SK-N-SH treated with all-trans-retinoic acid at 6 μM for 48 hours (cell line): Measurements from ENCODE around the gene APOA4.

Experiments
- ATAC-seq: fragments of 200-7000 bp; cut with Tn5 transposase; 3 replicates; pipeline ENCODE4 v1.9.1; 2020; ENCODE audit warnings: mild to moderate bottlenecking, moderate library complexity
- ARNTL ChIP-seq: fragments of 450-650 bp; formaldehyde crosslinking; IDR thresholded peaks from 2 replicates; pipeline ENCODE4 v1.5.0; 2020; ENCODE audit warnings: low read depth, mild to moderate bottlenecking, moderate library complexity, borderline replicate concordance
- BACH2 ChIP-seq: fragments of 250-450 bp; sonication (Bioruptor Pico); IDR thresholded peaks from 2 replicates; pipeline ENCODE4 v1.9.0; 2021; ENCODE audit warnings: mild to moderate bottlenecking, borderline replicate concordance
- CSDC2 ChIP-seq: fragments of 250-450 bp; sonication (Bioruptor Pico); IDR thresholded peaks from 2 replicates; pipeline ENCODE4 v1.5.0; 2020; ENCODE audit warnings: mild to moderate bottlenecking, moderate library complexity
- ESRRG ChIP-seq: fragments of 250-450 bp; sonication (Bioruptor Pico); IDR thresholded peaks from 2 replicates; pipeline ENCODE4 v1.6.1; 2021; ENCODE audit warnings: mild to moderate bottlenecking
- GLIS3 ChIP-seq: fragments of 250-450 bp; sonication (Bioruptor Pico); IDR thresholded peaks from 2 replicates; pipeline ENCODE4 v1.5.0; 2020; ENCODE audit warnings: mild to moderate bottlenecking, moderate library complexity
- ISL1 ChIP-seq: fragments of 250-450 bp; sonication (Bioruptor Pico); IDR thresholded peaks from 2 replicates; pipeline ENCODE4 v2.1.2; 2022; ENCODE audit warnings: mild to moderate bottlenecking, moderate library complexity
- OSR1 ChIP-seq: fragments of 250-450 bp; sonication (Bioruptor Pico); IDR thresholded peaks from 2 replicates; pipeline ENCODE4 v1.8.0; 2022; ENCODE audit warnings: moderate library complexity, mild to moderate bottlenecking, inconsistent platforms
- PPARA ChIP-seq: fragments of 250-450 bp; sonication (Bioruptor Pico); IDR thresholded peaks from 2 replicates; pipeline ENCODE4 v1.5.0; 2020; ENCODE audit warnings: mild to moderate bottlenecking, borderline replicate concordance
- RARB ChIP-seq: fragments of 250-450 bp; sonication (Bioruptor Pico); IDR thresholded peaks from 2 replicates; pipeline ENCODE4 v1.8.0; 2021; ENCODE audit warnings: mild to moderate bottlenecking, moderate library complexity
- SNAI2 ChIP-seq: fragments of 250-450 bp; sonication (Bioruptor Pico); IDR thresholded peaks from 2 replicates; pipeline ENCODE4 v1.5.0; 2020; ENCODE audit warnings: mild to moderate bottlenecking, moderate library complexity
- TCF4 ChIP-seq: fragments of 250-450 bp; sonication (Bioruptor Pico); IDR thresholded peaks from 2 replicates; pipeline ENCODE4 v1.8.0; 2021; ENCODE audit warnings: mild to moderate bottlenecking, moderate library complexity, borderline replicate concordance
- TOX ChIP-seq: fragments of 250-450 bp; sonication (Bioruptor Pico); IDR thresholded peaks from 2 replicates; pipeline ENCODE4 v1.8.0; 2021; ENCODE audit warnings: mild to moderate bottlenecking, moderate library complexity, borderline replicate concordance
- ZC3H10 ChIP-seq: fragments of 250-450 bp; sonication (Bioruptor Pico); IDR thresholded peaks from 2 replicates; pipeline ENCODE4 v1.5.1; 2021; ENCODE audit warnings: mild to moderate bottlenecking, moderate library complexity
- ZFP3 ChIP-seq: fragments of 250-450 bp; sonication (Bioruptor Pico); IDR thresholded peaks from 2 replicates; pipeline ENCODE4 v1.5.0; 2020; ENCODE audit warnings: mild to moderate bottlenecking, moderate library complexity
- ZFP30 ChIP-seq: fragments of 450-650 bp; formaldehyde crosslinking; IDR thresholded peaks from 2 replicates; pipeline ENCODE4 v1.5.0; 2022; ENCODE audit warnings: mild to moderate bottlenecking, moderate library complexity
- ZNF565 ChIP-seq: fragments of 450-650 bp; formaldehyde crosslinking; conservative IDR thresholded peaks from 2 replicates; pipeline ENCODE4 v1.5.0; 2020; ENCODE audit warnings: low read depth, mild to moderate bottlenecking, moderate library complexity
- ZNF8 ChIP-seq: fragments of 450-650 bp; formaldehyde crosslinking; IDR thresholded peaks from 2 replicates; pipeline ENCODE4 v1.5.0; 2020; ENCODE audit warnings: mild to moderate bottlenecking, moderate library complexity
- TF ChIP-seq, protein P1 (sequence below): fragments of 250-450 bp; sonication (Bioruptor Pico); IDR thresholded peaks from 2 replicates; pipeline ENCODE4 v1.5.0; 2020; ENCODE audit warnings: mild to moderate bottlenecking, moderate library complexity
- TF ChIP-seq, protein P2 (sequence below): fragments of 250-450 bp; sonication (Bioruptor Pico); IDR thresholded peaks from 2 replicates; pipeline ENCODE4 v1.5.1; 2021; ENCODE audit warnings: mild to moderate bottlenecking, moderate library complexity
- TF ChIP-seq, protein P3 (sequence below): fragments of 250-450 bp; sonication (Bioruptor Pico); IDR thresholded peaks from 2 replicates; pipeline ENCODE4 v1.5.1; 2020; ENCODE audit warnings: low read depth, mild to moderate bottlenecking, moderate library complexity
- TF ChIP-seq, protein P4 (sequence below): fragments of 250-450 bp; sonication (Bioruptor Pico); IDR thresholded peaks from 2 replicates; pipeline ENCODE4 v1.8.0; 2020; ENCODE audit warnings: mild to moderate bottlenecking, moderate library complexity, borderline replicate concordance

Gene APOA4

DNA sequence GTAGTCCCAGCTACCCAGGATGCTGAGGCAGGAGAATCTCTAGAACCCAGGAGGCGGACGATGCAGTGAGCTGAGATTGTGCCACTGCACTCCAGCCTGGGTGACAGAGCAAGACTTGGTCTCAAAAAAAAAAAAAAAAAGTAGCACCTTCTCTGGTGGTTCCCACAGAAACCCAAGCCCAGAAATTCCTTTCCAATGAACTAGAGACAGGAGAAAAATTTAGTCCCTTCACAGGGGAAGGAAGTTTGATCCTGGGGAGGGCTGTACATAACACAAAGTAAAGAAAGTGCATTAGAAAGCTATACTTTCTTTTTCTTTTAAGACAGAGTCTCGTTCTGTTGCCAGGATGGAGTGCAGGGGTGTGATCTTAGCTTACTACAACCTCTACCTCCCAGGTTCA is 39.8 kb upstream of the APOA4 start:
- TF ChIP-seq TCF4 (CRISPR knock-in tag) (no peak), ZFP30 (CRISPR knock-in tag) (no peak), SNAI2 (CRISPR knock-in tag) (no peak), ESRRG (CRISPR knock-in tag) (no peak), GLIS3 (CRISPR knock-in tag) (no peak), ZNF8 (CRISPR knock-in tag) (no peak), PPARA (CRISPR knock-in tag) (no peak), TOX (CRISPR knock-in tag) (no peak), RARB (no peak), BACH2 (CRISPR knock-in tag) (no peak), OSR1 (CRISPR knock-in tag) (no peak), CSDC2 (CRISPR knock-in tag) (no peak), ZNF565 (CRISPR knock-in tag) (no peak), ARNTL (CRISPR knock-in tag) (no peak)
- TF ChIP-seq, protein P1, sequence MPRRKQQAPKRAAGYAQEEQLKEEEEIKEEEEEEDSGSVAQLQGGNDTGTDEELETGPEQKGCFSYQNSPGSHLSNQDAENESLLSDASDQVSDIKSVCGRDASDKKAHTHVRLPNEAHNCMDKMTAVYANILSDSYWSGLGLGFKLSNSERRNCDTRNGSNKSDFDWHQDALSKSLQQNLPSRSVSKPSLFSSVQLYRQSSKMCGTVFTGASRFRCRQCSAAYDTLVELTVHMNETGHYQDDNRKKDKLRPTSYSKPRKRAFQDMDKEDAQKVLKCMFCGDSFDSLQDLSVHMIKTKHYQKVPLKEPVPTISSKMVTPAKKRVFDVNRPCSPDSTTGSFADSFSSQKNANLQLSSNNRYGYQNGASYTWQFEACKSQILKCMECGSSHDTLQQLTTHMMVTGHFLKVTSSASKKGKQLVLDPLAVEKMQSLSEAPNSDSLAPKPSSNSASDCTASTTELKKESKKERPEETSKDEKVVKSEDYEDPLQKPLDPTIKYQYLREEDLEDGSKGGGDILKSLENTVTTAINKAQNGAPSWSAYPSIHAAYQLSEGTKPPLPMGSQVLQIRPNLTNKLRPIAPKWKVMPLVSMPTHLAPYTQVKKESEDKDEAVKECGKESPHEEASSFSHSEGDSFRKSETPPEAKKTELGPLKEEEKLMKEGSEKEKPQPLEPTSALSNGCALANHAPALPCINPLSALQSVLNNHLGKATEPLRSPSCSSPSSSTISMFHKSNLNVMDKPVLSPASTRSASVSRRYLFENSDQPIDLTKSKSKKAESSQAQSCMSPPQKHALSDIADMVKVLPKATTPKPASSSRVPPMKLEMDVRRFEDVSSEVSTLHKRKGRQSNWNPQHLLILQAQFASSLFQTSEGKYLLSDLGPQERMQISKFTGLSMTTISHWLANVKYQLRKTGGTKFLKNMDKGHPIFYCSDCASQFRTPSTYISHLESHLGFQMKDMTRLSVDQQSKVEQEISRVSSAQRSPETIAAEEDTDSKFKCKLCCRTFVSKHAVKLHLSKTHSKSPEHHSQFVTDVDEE (CRISPR knock-in tag) = no peak
- TF ChIP-seq, protein P2, sequence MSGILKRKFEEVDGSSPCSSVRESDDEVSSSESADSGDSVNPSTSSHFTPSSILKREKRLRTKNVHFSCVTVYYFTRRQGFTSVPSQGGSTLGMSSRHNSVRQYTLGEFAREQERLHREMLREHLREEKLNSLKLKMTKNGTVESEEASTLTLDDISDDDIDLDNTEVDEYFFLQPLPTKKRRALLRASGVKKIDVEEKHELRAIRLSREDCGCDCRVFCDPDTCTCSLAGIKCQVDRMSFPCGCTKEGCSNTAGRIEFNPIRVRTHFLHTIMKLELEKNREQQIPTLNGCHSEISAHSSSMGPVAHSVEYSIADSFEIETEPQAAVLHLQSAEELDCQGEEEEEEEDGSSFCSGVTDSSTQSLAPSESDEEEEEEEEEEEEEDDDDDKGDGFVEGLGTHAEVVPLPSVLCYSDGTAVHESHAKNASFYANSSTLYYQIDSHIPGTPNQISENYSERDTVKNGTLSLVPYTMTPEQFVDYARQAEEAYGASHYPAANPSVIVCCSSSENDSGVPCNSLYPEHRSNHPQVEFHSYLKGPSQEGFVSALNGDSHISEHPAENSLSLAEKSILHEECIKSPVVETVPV (CRISPR knock-in tag) = no peak
- TF ChIP-seq, protein P3, sequence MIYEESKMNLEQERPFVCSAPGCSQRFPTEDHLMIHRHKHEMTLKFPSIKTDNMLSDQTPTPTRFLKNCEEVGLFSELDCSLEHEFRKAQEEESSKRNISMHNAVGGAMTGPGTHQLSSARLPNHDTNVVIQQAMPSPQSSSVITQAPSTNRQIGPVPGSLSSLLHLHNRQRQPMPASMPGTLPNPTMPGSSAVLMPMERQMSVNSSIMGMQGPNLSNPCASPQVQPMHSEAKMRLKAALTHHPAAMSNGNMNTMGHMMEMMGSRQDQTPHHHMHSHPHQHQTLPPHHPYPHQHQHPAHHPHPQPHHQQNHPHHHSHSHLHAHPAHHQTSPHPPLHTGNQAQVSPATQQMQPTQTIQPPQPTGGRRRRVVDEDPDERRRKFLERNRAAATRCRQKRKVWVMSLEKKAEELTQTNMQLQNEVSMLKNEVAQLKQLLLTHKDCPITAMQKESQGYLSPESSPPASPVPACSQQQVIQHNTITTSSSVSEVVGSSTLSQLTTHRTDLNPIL (CRISPR knock-in tag) = no peak
- TF ChIP-seq, all 23 proteins: peak for 0

DNA sequence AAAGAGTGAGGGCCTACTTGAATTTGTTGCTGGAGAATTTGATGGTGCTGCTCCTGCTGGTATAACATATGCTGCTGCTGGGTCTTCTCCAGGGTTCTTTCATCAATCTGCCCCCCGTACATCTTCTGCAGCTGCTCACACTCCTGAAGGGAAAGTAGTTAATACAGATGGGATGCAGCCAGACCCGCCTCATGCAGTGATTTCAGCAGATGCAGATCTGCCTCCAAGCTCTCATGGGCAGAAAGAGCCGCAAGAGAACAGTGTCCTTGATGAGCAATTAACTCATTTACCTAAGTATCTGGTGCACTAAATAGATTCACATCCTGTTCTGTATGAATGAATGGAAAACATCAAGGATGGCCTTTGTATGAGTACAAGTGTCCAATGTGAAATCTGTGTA is 39.1 kb upstream of the APOA4 start:
- no peak; the same call in 2 of the 3 replicates for ATAC-seq
- TF ChIP-seq, protein P2 (CRISPR knock-in tag) = no peak
- TF ChIP-seq, all 23 proteins: peak for 0

More for the DNA sequence above, 39.8 kb upstream of the APOA4 start:
- no peak for ATAC-seq

DNA sequence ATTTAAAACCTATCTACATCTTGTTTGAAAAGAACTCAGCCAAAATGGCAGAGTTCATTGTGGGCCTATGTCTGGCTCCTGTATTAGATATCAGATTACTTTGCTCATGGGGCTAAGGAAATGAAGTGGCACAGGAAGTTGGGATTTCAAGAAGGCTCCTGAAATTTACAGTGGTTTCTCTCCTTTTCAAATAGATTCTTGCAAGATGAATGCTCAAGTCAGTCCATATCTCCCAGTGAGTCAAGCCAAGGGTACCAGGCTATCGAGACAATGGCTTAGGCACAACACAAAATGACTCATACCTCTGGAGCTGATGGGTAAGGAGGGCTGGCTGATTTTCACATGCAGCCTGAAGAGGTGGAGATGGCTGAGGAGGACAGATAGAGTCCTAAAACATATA is 38.4 kb upstream of the APOA4 start:
- peak; percentile 58 for ATAC-seq
- TF ChIP-seq, protein P4, sequence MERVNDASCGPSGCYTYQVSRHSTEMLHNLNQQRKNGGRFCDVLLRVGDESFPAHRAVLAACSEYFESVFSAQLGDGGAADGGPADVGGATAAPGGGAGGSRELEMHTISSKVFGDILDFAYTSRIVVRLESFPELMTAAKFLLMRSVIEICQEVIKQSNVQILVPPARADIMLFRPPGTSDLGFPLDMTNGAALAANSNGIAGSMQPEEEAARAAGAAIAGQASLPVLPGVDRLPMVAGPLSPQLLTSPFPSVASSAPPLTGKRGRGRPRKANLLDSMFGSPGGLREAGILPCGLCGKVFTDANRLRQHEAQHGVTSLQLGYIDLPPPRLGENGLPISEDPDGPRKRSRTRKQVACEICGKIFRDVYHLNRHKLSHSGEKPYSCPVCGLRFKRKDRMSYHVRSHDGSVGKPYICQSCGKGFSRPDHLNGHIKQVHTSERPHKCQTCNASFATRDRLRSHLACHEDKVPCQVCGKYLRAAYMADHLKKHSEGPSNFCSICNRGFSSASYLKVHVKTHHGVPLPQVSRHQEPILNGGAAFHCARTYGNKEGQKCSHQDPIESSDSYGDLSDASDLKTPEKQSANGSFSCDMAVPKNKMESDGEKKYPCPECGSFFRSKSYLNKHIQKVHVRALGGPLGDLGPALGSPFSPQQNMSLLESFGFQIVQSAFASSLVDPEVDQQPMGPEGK (CRISPR knock-in tag) = no peak
- TF ChIP-seq TCF4 (CRISPR knock-in tag) (no peak), RARB (no peak), ZNF8 (CRISPR knock-in tag) (no peak), ZC3H10 (CRISPR knock-in tag) (no peak), BACH2 (CRISPR knock-in tag) (no peak), ZNF565 (CRISPR knock-in tag) (no peak), OSR1 (CRISPR knock-in tag) (no peak), SNAI2 (CRISPR knock-in tag) (no peak), ZFP30 (CRISPR knock-in tag) (no peak), ZFP3 (CRISPR knock-in tag) (no peak), ISL1 (no peak), GLIS3 (CRISPR knock-in tag) (no peak), CSDC2 (CRISPR knock-in tag) (no peak), ARNTL (CRISPR knock-in tag) (no peak)
- TF ChIP-seq, protein P2 (CRISPR knock-in tag) = no peak
- TF ChIP-seq, protein P1 (CRISPR knock-in tag) = no peak
